DOHH2 (cell line): ENCODE measurements around the gene CMIP.

ENCODE experiments used
- EZH2phosphoT487 ChIP-seq: fragments of 200-600 bp; sonication (generic); IDR thresholded peaks from 2 replicates; pipeline ENCODE4 v1.6.1; 2017; ENCODE audit warnings: borderline replicate concordance, mild to moderate bottlenecking, antibody characterized with exemption, low read length, moderate library complexity, mixed read lengths
- TF ChIP-seq, protein P1 (sequence below): fragments of 200-600 bp; sonication (generic); IDR thresholded peaks from one replicate; pipeline ENCODE4 v1.5.1; 2014; ENCODE audit warnings: antibody characterized with exemption, mild to moderate bottlenecking, low read depth, low read length; ENCODE audit not compliant: poor library complexity, severe bottlenecking

DNA sequence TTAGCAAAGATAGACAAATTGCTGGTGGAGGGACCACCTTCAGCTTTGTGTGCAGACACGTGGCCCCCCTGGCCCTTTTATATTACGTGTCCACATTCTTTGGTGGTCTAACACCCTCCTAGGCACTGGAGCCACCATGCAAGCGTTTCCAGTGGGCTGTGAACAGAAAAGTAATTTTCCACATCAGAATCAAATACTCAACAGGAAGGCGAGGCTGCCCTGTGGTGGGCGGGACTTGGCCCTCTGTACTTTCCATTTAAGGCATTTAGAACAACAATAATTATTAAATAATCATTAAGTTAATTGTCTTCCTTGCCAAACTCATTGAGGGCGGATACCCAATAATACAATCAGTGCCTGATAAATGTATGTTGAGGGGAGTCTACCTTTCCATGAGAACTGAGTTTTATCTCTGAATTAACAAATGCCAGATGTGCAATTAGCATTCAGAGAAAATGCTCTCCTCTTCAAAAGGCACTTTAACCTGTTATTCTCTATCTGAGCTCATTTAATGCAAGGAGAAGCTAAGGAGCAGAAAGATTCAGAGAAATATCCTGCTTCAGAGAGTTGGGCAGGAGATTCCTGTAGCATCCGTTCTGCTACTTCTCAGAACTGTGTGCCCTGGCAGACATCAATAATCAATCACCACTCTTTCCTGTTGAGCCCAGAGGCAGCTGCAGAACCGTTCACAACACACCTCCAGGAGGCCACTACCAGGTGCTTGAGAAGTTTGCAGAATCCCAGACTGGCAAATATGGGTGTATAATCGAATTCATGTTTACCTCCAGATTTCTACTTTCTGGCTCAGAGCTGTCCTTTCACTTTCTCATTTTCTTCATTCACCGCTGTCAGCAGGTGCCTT, 109.4 kb downstream of the CMIP start:
- TF ChIP-seq EZH2phosphoT487: no peak
- TF ChIP-seq, protein P1, sequence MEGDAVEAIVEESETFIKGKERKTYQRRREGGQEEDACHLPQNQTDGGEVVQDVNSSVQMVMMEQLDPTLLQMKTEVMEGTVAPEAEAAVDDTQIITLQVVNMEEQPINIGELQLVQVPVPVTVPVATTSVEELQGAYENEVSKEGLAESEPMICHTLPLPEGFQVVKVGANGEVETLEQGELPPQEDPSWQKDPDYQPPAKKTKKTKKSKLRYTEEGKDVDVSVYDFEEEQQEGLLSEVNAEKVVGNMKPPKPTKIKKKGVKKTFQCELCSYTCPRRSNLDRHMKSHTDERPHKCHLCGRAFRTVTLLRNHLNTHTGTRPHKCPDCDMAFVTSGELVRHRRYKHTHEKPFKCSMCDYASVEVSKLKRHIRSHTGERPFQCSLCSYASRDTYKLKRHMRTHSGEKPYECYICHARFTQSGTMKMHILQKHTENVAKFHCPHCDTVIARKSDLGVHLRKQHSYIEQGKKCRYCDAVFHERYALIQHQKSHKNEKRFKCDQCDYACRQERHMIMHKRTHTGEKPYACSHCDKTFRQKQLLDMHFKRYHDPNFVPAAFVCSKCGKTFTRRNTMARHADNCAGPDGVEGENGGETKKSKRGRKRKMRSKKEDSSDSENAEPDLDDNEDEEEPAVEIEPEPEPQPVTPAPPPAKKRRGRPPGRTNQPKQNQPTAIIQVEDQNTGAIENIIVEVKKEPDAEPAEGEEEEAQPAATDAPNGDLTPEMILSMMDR: no peak
